Tibial nerve (tissue), 3 donors: ENCODE data around the gene TRAF5.

ENCODE experiments used
- POLR2A ChIP-seq, 2 donors: fragments of 450-650 bp; IDR thresholded peaks; one replicate each; pipeline ENCODE4 v1.6.1; 2017; ENCODE audit warnings: antibody characterized with exemption in 2 of 2, mild to moderate bottlenecking in 2 of 2, moderate library complexity in 2 of 2
- TF ChIP-seq, protein P1 (sequence below), 5 experiments: fragments of 200-600 bp in 3 of 5; fragments of 450-650 bp in 2 of 5; sonication (generic) in 3 of 5; IDR thresholded peaks; one replicate each; pipeline ENCODE4 v1.5.1; 2016 to 2019; ENCODE audit warnings: antibody characterized with exemption in 5 of 5, mild to moderate bottlenecking in 3 of 5, moderate library complexity in 2 of 5

DNA sequence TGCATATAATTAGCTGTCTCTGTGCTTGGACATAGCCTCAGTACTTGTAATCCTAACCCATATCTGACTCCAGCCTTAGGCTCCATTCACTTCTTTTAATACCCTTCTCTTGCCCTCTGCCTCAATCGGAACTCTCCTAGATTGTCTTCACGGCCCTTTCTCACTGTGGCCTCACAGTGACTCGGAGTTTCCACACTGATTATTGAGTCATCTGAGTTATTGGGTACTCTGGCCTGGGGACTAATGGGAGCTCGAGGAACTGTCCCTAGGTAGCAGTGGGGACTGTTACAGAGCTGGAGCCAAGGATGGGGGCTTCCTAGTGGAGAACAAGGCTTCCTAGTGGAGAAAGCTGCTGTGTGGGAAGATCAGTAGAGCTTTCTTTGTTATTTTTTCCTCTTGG is 17.0 kb downstream of the TRAF5 start:
- TF ChIP-seq, protein P1, sequence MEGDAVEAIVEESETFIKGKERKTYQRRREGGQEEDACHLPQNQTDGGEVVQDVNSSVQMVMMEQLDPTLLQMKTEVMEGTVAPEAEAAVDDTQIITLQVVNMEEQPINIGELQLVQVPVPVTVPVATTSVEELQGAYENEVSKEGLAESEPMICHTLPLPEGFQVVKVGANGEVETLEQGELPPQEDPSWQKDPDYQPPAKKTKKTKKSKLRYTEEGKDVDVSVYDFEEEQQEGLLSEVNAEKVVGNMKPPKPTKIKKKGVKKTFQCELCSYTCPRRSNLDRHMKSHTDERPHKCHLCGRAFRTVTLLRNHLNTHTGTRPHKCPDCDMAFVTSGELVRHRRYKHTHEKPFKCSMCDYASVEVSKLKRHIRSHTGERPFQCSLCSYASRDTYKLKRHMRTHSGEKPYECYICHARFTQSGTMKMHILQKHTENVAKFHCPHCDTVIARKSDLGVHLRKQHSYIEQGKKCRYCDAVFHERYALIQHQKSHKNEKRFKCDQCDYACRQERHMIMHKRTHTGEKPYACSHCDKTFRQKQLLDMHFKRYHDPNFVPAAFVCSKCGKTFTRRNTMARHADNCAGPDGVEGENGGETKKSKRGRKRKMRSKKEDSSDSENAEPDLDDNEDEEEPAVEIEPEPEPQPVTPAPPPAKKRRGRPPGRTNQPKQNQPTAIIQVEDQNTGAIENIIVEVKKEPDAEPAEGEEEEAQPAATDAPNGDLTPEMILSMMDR (IDR thresholded peaks at IDR 0.05), result no peak
- no peak for TF ChIP-seq POLR2A (IDR thresholded peaks at IDR 0.05)
